Ovary (tissue), 9 donors: Measurements from ENCODE around the gene DYRK1A. TPM values are rescaled to one million over a fixed set of nuclear protein-coding genes. Genes with fewer than 3 reads are reported as not detected.

ENCODE experiments used
- DNase-seq, 5 donors: peaks; one replicate each; pipeline ENCODE4 v3.0.0-alpha.2; 2019 to 2020
- H3K27ac ChIP-seq, 2 donors: fragments of 200-600 bp; one replicate each; pipeline versions ENCODE4 v1.5.1 to v1.8.0; 2019 to 2022
- H3K27me3 ChIP-seq: fragments of 200-600 bp; one replicate; pipeline ENCODE4 v1.8.0; 2022
- H3K36me3 ChIP-seq: fragments of 200-600 bp; sonication (generic); one replicate; pipeline ENCODE4 v1.5.1; 2019
- H3K4me1 ChIP-seq: one replicate; pipeline ENCODE4 v1.8.1; 2013; ENCODE audit warnings: mild to moderate bottlenecking, moderate library complexity; ENCODE audit not compliant: insufficient read depth
- H3K4me3 ChIP-seq: fragments of 200-600 bp; sonication (generic); one replicate; pipeline ENCODE4 v1.5.1; 2017
- H3K9me3 ChIP-seq, 2 donors: fragments of 200-600 bp in 1 of 2; sonication (generic) in 1 of 2; one replicate each; pipeline versions ENCODE4 v1.5.1 to v1.8.1; 2013 to 2019; ENCODE audit warnings: mild to moderate bottlenecking in 1 of 2, moderate library complexity in 1 of 2
- EP300 ChIP-seq: sonication (generic); formaldehyde crosslinking; IDR thresholded peaks from one replicate; pipeline ENCODE4 v1.6.1; 2017; ENCODE audit warnings: antibody characterized with exemption
- POLR2A ChIP-seq: fragments of 450-650 bp; IDR thresholded peaks from one replicate; pipeline ENCODE4 v1.6.1; 2017; ENCODE audit warnings: antibody characterized with exemption, mild to moderate bottlenecking, moderate library complexity
- WGBS, 3 donors: extraction: QIAGEN DNeasy Blood & Tissue Kit in 1 of 3; methylation state at CpG; one replicate each; pipeline versions ENCODE4 v1.1.5 to v1.1.7; 2013 to 2017; 5-methylcytosine and 5-hydroxymethylcytosine counted together
- intact Hi-C, 4 donors: fragments of 100-400 bp; cut with DNase I; formaldehyde crosslinking; loops; one replicate each; pipeline versions ENCODE4 v1.11.0 to v1.15.1; 2022 to 2023
- polyA plus RNA-seq, 2 donors: library from polyadenylated mRNA; stranded (reverse); fragments of 200-250 nt in 1 of 2; fragments of 350-450 nt in 1 of 2; fragmentation: Illumina TruSeq in 1 of 2; extraction: RNeasy Lipid Tissue Mini Kit (QIAGEN cat#74804) in 1 of 2; gene quantifications; one replicate each; pipeline ENCODE4 v1.2.3, GENCODE V29; 2013 to 2014
- total RNA-seq, 7 donors: library from RNA; depleted of rRNA in 2 of 7; stranded (reverse); fragments of >200 nt in 2 of 7; fragmentation: NEBNext Ultra II Directional in 3 of 7; extraction: Animal tissue kit (Norgen Biotek cat#: 25700) in 3 of 7; gene quantifications; one replicate each; pipeline versions ENCODE4 v1.1.0 to v1.2.4, GENCODE V29; 2016 to 2023
- TF ChIP-seq, protein P1 (sequence below), 3 donors: fragments of 450-650 bp in 2 of 3; fragments of 200-600 bp in 1 of 3; IDR thresholded peaks; one replicate each; pipeline versions ENCODE4 v1.5.1 to v1.8.0; 2016 to 2022; ENCODE audit warnings: antibody characterized with exemption in 3 of 3, mild to moderate bottlenecking in 1 of 3
- donor health status: DM: no; HTN: no; CAD: no; lungs with moderate emphysema.
- donor health status: DM: no; HTN: no; CAD: no.
- donor health status: Bipolar disorder and iron deficiency.
- donor health status: DM: yes; HTN: yes; CAD: no.
- donor health status: DM: no; HTN: no; CAD: no.
- donor health status: DM: yes; HTN: yes; CAD: no.

DYRK1A gene
- total and polyA plus RNA-seq, 9 donors: 30.9 to 89.0 (median 73.9) TPM

DNA sequence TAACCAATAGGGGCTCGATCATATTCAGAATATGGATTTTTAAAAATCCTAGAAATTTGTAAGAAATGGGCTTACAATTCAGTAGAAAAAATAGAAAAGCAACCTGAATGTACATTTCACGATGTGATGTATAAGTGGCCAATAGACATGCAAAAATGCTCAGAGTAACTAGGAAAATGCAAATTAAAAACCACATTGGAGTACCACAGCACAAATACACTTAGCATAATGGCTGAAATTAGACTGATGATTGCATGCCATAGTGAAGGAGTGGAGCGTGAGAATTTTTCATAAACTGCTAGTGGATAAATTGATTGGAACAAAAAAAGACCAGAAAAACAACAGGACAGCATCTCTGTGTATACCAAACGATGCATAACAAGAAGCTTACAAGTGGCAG is 102.3 kb downstream of the DYRK1A start:
- Histone ChIP-seq H3K4me1 (peaks cover 6% of the 10 kb centered on the region), H3K9me3 (no peaks in the 10 kb centered on the region), H3K4me3 (no peak overlapping the region), H3K27ac (no peak overlapping the region), H3K36me3 (no peaks in the 10 kb centered on the region), H3K27me3 (no peaks in the 10 kb centered on the region)
- DNase-seq: no peak
- WGBS, 3 donors: 98 to 99% (median 98%) methylated on average over 4 of the region's 4 CpGs
- TF ChIP-seq, protein P1, sequence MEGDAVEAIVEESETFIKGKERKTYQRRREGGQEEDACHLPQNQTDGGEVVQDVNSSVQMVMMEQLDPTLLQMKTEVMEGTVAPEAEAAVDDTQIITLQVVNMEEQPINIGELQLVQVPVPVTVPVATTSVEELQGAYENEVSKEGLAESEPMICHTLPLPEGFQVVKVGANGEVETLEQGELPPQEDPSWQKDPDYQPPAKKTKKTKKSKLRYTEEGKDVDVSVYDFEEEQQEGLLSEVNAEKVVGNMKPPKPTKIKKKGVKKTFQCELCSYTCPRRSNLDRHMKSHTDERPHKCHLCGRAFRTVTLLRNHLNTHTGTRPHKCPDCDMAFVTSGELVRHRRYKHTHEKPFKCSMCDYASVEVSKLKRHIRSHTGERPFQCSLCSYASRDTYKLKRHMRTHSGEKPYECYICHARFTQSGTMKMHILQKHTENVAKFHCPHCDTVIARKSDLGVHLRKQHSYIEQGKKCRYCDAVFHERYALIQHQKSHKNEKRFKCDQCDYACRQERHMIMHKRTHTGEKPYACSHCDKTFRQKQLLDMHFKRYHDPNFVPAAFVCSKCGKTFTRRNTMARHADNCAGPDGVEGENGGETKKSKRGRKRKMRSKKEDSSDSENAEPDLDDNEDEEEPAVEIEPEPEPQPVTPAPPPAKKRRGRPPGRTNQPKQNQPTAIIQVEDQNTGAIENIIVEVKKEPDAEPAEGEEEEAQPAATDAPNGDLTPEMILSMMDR (IDR thresholded peaks at IDR 0.05): no peak
- no peak for TF ChIP-seq EP300
- no peak for TF ChIP-seq POLR2A
- intact Hi-C loops: no loop called here

GRCh38 chr21:37469441-37469840 is 102.9 kb downstream of the DYRK1A start:
- intact Hi-C loops: no loop called here
- peaks cover 6% of the 10 kb centered on the region for H3K4me1 ChIP-seq
- no peak overlapping the region for H3K4me3 ChIP-seq
- TF ChIP-seq, protein P1 (IDR thresholded peaks at IDR 0.05): no peak
- TF ChIP-seq POLR2A (no peak), EP300 (no peak)
- no peaks in the 10 kb centered on the region for H3K36me3 ChIP-seq
- no peaks in the 10 kb centered on the region for H3K9me3 ChIP-seq
- DNase-seq: no peak
- H3K27ac ChIP-seq: no peak overlapping the region
- H3K27me3 ChIP-seq: no peaks in the 10 kb centered on the region
- WGBS, 3 donors: 93 to 97% (median 96%) methylated on average over 5 of the region's 5 CpGs

- TF ChIP-seq, protein P1 (IDR thresholded peaks at IDR 0.05): no peak
- TF ChIP-seq EP300: no peak
- TF ChIP-seq POLR2A: no peak
- Histone ChIP-seq H3K27me3 (no peaks in the 10 kb centered on the region), H3K27ac (no peak overlapping the region), H3K36me3 (no peaks in the 10 kb centered on the region), H3K4me1 (peaks cover 16% of the 10 kb centered on the region), H3K4me3 (no peak overlapping the region), H3K9me3 (no peaks in the 10 kb centered on the region)
- WGBS, 3 donors: 70 to 77% (median 76%) methylated on average over 4 of the region's 4 CpGs
- no peak for DNase-seq
- intact Hi-C loops: loop anchor here in 1 of 4 donors (10.0 kb wide), 1 partner anchor 88 kb away; no protein-coding TSS in a partner anchor
These were observed 106.0 kb downstream of the DYRK1A start for GRCh38 chr21:37472581-37472980.

- H3K9me3 ChIP-seq: no peaks in the 10 kb centered on the region
- H3K27ac ChIP-seq: no peak overlapping the region
- H3K36me3 ChIP-seq: no peaks in the 10 kb centered on the region
- no peak for DNase-seq
- TF ChIP-seq POLR2A (no peak), EP300 (no peak)
- TF ChIP-seq, protein P1 (IDR thresholded peaks at IDR 0.05): no peak
- WGBS, 3 donors: 79 to 85% (median 81%) methylated on average over 6 of the region's 6 CpGs
- H3K27me3 ChIP-seq: no peaks in the 10 kb centered on the region
- H3K4me3 ChIP-seq: no peak overlapping the region
- H3K4me1 ChIP-seq: peaks cover 16% of the 10 kb centered on the region
- intact Hi-C loops: loop anchor here in 1 of 4 donors (10.0 kb wide), 1 partner anchor 89 kb away; no protein-coding TSS in a partner anchor
These were observed 106.9 kb downstream of the DYRK1A start for GRCh38 chr21:37473491-37473890.
